ENCODE measurements around the gene ST6GAL1. TPM values are rescaled to one million over a fixed set of nuclear protein-coding genes. Genes with fewer than 3 reads are reported as not detected.

Gene ST6GAL1
- polyA plus RNA-seq, 1 of the 3 experiments (the other 2 are of a cell fraction), result 3.9 TPM

DNA sequence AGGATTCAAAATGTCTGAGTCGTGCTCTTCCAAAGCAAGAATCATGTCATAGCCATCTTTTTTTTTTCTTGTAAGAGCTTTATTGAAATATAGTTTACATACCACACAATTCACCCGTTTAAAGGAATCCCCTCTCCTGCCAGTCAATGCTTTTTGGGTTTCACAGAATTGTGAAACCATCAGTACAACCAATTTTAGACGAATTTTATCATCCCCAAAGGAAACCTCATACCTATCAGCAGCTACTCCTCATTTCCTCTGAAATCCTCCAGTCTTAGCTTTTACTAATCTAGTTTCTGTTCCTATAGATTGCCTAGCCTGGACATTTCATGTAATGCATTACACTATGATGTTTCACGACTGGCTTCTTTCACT is 48.2 kb upstream of the ST6GAL1 start:
- CTCF ChIA-PET, result interaction anchor here (1.4 kb wide), 1 partner anchor 57 kb away, joined by 3 read pairs; no protein-coding TSS in a partner anchor
- Histone ChIP-seq H3K4me3 (ENCODE audit: low read depth in 2 of 2, low read length in 1 of 2) (no peak overlapping the region), H3K9me2 (no peaks in the 10 kb centered on the region), H3F3A (replicated peaks; ENCODE audit: insufficient read depth) (no peaks in the 10 kb centered on the region), H3K79me2 (ENCODE audit: insufficient read depth) (no peaks in the 10 kb centered on the region), H3K4me2 (no peak overlapping the region), H3K36me3 (replicated peaks in 1 of 2; ENCODE audit: control insufficient read depth in 1 of 2, insufficient read depth in 2 of 2, low read length in 1 of 2) (no peaks in the 10 kb centered on the region), H4K20me1 (ENCODE audit: insufficient read depth) (no peaks in the 10 kb centered on the region), H3K4me1 (ENCODE audit: control insufficient read depth in 1 of 2, insufficient read depth in 2 of 2, low read depth in 1 of 2, low read length in 1 of 2) (peaks cover 0 to 4% of the 10 kb centered on the region in 2 experiments; a peak in 2 of 4 replicates), H2AFZ (ENCODE audit: low read depth) (peak overlapping the region; percentile 15), H3K27me3 (ENCODE audit: insufficient read depth) (no peaks in the 10 kb centered on the region), H3K9ac (no peak overlapping the region), H3K27ac (ENCODE audit: low read depth in 2 of 2, low read length in 1 of 2) (peak overlapping the region in 1 of 2 experiments; percentile 68; a peak in 3 of 4 replicates), H3K9me3 (no peaks in the 10 kb centered on the region)
- DNase-seq, result no peak
- WGBS (ENCODE audit: low lambda C conversion rate), result 30% methylated on average over 4 of the region's 4 CpGs
- POLR2A ChIA-PET, result no interaction called here
- TF ChIP-seq MXI1 (IDR thresholded peaks at IDR 0.05; ENCODE audit: low read depth, low read length), result no peak
- TF ChIP-seq NRF1 (IDR thresholded peaks at IDR 0.05; ENCODE audit: low read depth, low read length), result no peak
- TF ChIP-seq RXRA (IDR thresholded peaks at IDR 0.05; ENCODE audit: borderline replicate concordance, low read depth), result no peak
- no peak for TF ChIP-seq CTCF (IDR thresholded peaks at IDR 0.05)
- no peak for TF ChIP-seq SMC3 (IDR thresholded peaks at IDR 0.05; ENCODE audit: low read depth, low read length)
- no peak for TF ChIP-seq EP300 (IDR thresholded peaks at IDR 0.05; ENCODE audit: borderline replicate concordance in 1 of 2, low read depth in 1 of 2, low read length in 1 of 2)
- TF ChIP-seq ELF1 (IDR thresholded peaks at IDR 0.05), result no peak
- TF ChIP-seq, protein P1, sequence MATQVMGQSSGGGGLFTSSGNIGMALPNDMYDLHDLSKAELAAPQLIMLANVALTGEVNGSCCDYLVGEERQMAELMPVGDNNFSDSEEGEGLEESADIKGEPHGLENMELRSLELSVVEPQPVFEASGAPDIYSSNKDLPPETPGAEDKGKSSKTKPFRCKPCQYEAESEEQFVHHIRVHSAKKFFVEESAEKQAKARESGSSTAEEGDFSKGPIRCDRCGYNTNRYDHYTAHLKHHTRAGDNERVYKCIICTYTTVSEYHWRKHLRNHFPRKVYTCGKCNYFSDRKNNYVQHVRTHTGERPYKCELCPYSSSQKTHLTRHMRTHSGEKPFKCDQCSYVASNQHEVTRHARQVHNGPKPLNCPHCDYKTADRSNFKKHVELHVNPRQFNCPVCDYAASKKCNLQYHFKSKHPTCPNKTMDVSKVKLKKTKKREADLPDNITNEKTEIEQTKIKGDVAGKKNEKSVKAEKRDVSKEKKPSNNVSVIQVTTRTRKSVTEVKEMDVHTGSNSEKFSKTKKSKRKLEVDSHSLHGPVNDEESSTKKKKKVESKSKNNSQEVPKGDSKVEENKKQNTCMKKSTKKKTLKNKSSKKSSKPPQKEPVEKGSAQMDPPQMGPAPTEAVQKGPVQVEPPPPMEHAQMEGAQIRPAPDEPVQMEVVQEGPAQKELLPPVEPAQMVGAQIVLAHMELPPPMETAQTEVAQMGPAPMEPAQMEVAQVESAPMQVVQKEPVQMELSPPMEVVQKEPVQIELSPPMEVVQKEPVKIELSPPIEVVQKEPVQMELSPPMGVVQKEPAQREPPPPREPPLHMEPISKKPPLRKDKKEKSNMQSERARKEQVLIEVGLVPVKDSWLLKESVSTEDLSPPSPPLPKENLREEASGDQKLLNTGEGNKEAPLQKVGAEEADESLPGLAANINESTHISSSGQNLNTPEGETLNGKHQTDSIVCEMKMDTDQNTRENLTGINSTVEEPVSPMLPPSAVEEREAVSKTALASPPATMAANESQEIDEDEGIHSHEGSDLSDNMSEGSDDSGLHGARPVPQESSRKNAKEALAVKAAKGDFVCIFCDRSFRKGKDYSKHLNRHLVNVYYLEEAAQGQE (IDR thresholded peaks at IDR 0.05; ENCODE audit: low read depth, low read length), result no peak
- TF ChIP-seq CHD2 (IDR thresholded peaks at IDR 0.05; ENCODE audit: low read length, partially characterized antibody), result no peak
- TF ChIP-seq TAF1 (IDR thresholded peaks at IDR 0.05; ENCODE audit: borderline replicate concordance, low read depth, low read length), result no peak

Data from SK-N-SH (cell line).